H1 (cell line): ENCODE measurements around the gene SCP2. TPM values are rescaled to one million over a fixed set of nuclear protein-coding genes. Genes with fewer than 3 reads are reported as not detected.
"Not testable (repeated sequence)": the region's sequence is repeated elsewhere in the genome, so short reads cannot be mapped to it uniquely, and the experiment has no call there.

Source experiments
- CTCF ChIA-PET: fragments of 300-600 bp; sonication (Branson Sonifier 250); formaldehyde crosslinking; loops from one replicate; lab custom pipeline; 2021; ENCODE audit not compliant: partially characterized antibody; lab: Charles Lee
- POLR2A ChIA-PET: fragments of 300-600 bp; sonication (Branson Sonifier 250); formaldehyde crosslinking; loops from one replicate; lab custom pipeline; 2021; ENCODE audit warnings: inconsistent platforms; ENCODE audit not compliant: partially characterized antibody; lab: Charles Lee
- DNase-seq, 2 experiments: peaks; one replicate each; pipeline versions ENCODE4 v3.0.0 to v3.0.0-alpha.2; 2010 to 2022; ENCODE audit warnings: low spot score in 2 of 2, low read depth in 1 of 2, mixed read lengths in 1 of 2
- FAIRE-seq: peaks from 2 replicates; lab custom pipeline; 2011; peaks lifted over from hg19 to GRCh38; lab: Jason Lieb, UNC
- H2AFZ ChIP-seq: 2 replicates; pipeline ENCODE4 v1.8.1; 2012; ENCODE audit warnings: low read length, inconsistent platforms
- H2AK5ac ChIP-seq: 2 replicates; pipeline ENCODE4 v1.6.1; 2013; ENCODE audit warnings: low read depth, low read length
- H2BK120ac ChIP-seq: replicated peaks from 2 replicates; pipeline ENCODE3; 2013; ENCODE audit warnings: low read depth, low read length, inconsistent platforms
- H2BK12ac ChIP-seq: 2 replicates; pipeline ENCODE4 v1.6.1; 2013; ENCODE audit warnings: low read depth, low read length
- H2BK15ac ChIP-seq: 2 replicates; pipeline ENCODE4 v1.6.1; 2013; ENCODE audit warnings: low read length
- H2BK20ac ChIP-seq: 2 replicates; pipeline ENCODE4 v1.6.1; 2013; ENCODE audit warnings: low read length
- H2BK5ac ChIP-seq: 2 replicates; pipeline ENCODE4 v1.6.1; 2013; ENCODE audit warnings: low read depth, low read length
- H3K14ac ChIP-seq: 2 replicates; pipeline ENCODE4 v1.6.1; 2013; ENCODE audit warnings: inconsistent platforms; ENCODE audit not compliant: insufficient read length
- H3K18ac ChIP-seq: 2 replicates; pipeline ENCODE4 v1.6.1; 2013; ENCODE audit warnings: low read length; ENCODE audit errors: extremely low read depth
- H3K23ac ChIP-seq: 2 replicates; pipeline ENCODE4 v1.6.1; 2013; ENCODE audit warnings: inconsistent platforms; ENCODE audit not compliant: insufficient read length
- H3K23me2 ChIP-seq: 2 replicates; pipeline ENCODE4 v1.6.1; 2013; ENCODE audit warnings: low read depth, low read length
- H3K27ac ChIP-seq: 2 replicates; pipeline ENCODE4 v1.6.1; 2011; ENCODE audit warnings: low read depth, low read length, inconsistent platforms
- H3K27me3 ChIP-seq, 4 experiments: replicated peaks in 1 of 4; 1 replicate in 1 of 4; 2 replicates in 3 of 4; pipeline versions ENCODE4 v1.6.1 to v1.8.1; 2011 to 2013; ENCODE audit warnings: low read length in 3 of 4, mild to moderate bottlenecking in 3 of 4, inconsistent platforms in 2 of 4, mixed read lengths in 2 of 4, moderate library complexity in 1 of 4; ENCODE audit not compliant: control insufficient read depth in 3 of 4, insufficient read depth in 3 of 4; ENCODE audit errors: extremely low read depth in 1 of 4
- H3K36me3 ChIP-seq, 4 experiments: 2 replicates each; pipeline versions ENCODE4 v1.6.1 to v1.8.1; 2011 to 2013; ENCODE audit warnings: mild to moderate bottlenecking in 4 of 4, low read length in 3 of 4, moderate library complexity in 2 of 4, control low read depth in 1 of 4, inconsistent platforms in 1 of 4; ENCODE audit not compliant: insufficient read depth in 4 of 4, control insufficient read depth in 2 of 4
- H3K4ac ChIP-seq: replicated peaks from 2 replicates; pipeline ENCODE3; 2013; ENCODE audit warnings: low read length, low read depth, mixed read lengths, inconsistent platforms; ENCODE audit not compliant: insufficient read length
- H3K4me1 ChIP-seq, 4 experiments: replicated peaks in 1 of 4; 1 replicate in 1 of 4; 2 replicates in 3 of 4; pipeline versions ENCODE4 v1.6.1 to v1.8.1; 2011 to 2013; ENCODE audit warnings: low read length in 3 of 4, inconsistent platforms in 2 of 4, mixed read lengths in 1 of 4; ENCODE audit not compliant: insufficient read depth in 4 of 4, control insufficient read depth in 3 of 4
- H3K4me2 ChIP-seq, 2 experiments: 2 replicates each; pipeline versions ENCODE4 v1.6.1 to v1.8.1; 2011 to 2013; ENCODE audit warnings: low read depth in 2 of 2, low read length in 2 of 2, control low read depth in 1 of 2, inconsistent platforms in 1 of 2, mild to moderate bottlenecking in 1 of 2; ENCODE audit not compliant: insufficient read depth in 1 of 2
- H3K4me3 ChIP-seq, 4 experiments: fragments of 200-600, 300-600 bp in 1 of 4; sonication (generic), shearing (Covaris generic), sonication (Bioruptor Twin) in 1 of 4; 2 replicates each; pipeline versions ENCODE4 v1.5.1 to v1.8.1; 2011 to 2016; ENCODE audit warnings: low read length in 4 of 4, low read depth in 3 of 4, control low read depth in 2 of 4, inconsistent platforms in 2 of 4, mild to moderate bottlenecking in 2 of 4, mixed read lengths in 1 of 4, moderate library complexity in 1 of 4; ENCODE audit not compliant: insufficient read depth in 2 of 4; ENCODE audit errors: extremely low read depth in 1 of 4
- H3K56ac ChIP-seq: replicated peaks from 2 replicates; pipeline ENCODE3; 2013; ENCODE audit warnings: low read depth, mild to moderate bottlenecking, mixed read lengths, low read length, inconsistent platforms; ENCODE audit not compliant: insufficient read length
- H3K79me1 ChIP-seq: 2 replicates; pipeline ENCODE4 v1.6.1; 2013; ENCODE audit warnings: low read depth, low read length, control low read depth
- H3K79me2 ChIP-seq, 2 experiments: 2 replicates each; pipeline versions ENCODE4 v1.6.1 to v1.8.1; 2012 to 2013; ENCODE audit warnings: low read length in 2 of 2, mild to moderate bottlenecking in 2 of 2, inconsistent platforms in 1 of 2; ENCODE audit not compliant: insufficient read depth in 2 of 2, control insufficient read depth in 1 of 2
- H3K9ac ChIP-seq, 4 experiments: replicated peaks in 1 of 4; 1 replicate in 1 of 4; 2 replicates in 3 of 4; pipeline versions ENCODE4 v1.6.1 to v1.8.1; 2011 to 2013; ENCODE audit warnings: low read depth in 3 of 4, low read length in 3 of 4, control low read depth in 2 of 4, mild to moderate bottlenecking in 2 of 4, moderate library complexity in 2 of 4, inconsistent platforms in 1 of 4; ENCODE audit errors: extremely low read depth in 1 of 4
- H3K9me3 ChIP-seq, 2 experiments: 2 replicates each; pipeline versions ENCODE4 v1.6.1 to v1.8.1; 2012 to 2013; ENCODE audit warnings: mild to moderate bottlenecking in 2 of 2, moderate library complexity in 2 of 2, control low read depth in 1 of 2, inconsistent platforms in 1 of 2, low read depth in 1 of 2, low read length in 1 of 2, mixed read lengths in 1 of 2; ENCODE audit not compliant: insufficient read depth in 2 of 2
- H4K20me1 ChIP-seq, 2 experiments: replicated peaks in 1 of 2; 2 replicates each; pipeline versions ENCODE3 to v1.8.1; 2011 to 2013; ENCODE audit warnings: inconsistent platforms in 2 of 2, low read length in 2 of 2, mild to moderate bottlenecking in 1 of 2; ENCODE audit not compliant: insufficient read depth in 2 of 2, control insufficient read depth in 1 of 2
- H4K5ac ChIP-seq: 2 replicates; pipeline ENCODE4 v1.6.1; 2013; ENCODE audit warnings: low read length, low read depth, mixed read lengths, inconsistent platforms; ENCODE audit not compliant: insufficient read length
- H4K8ac ChIP-seq: 2 replicates; pipeline ENCODE4 v1.8.0; 2013; ENCODE audit warnings: mild to moderate bottlenecking, moderate library complexity, low read length, inconsistent platforms; ENCODE audit not compliant: insufficient read depth; ENCODE audit errors: extremely low read depth
- H4K91ac ChIP-seq: replicated peaks from 2 replicates; pipeline ENCODE3; 2013; ENCODE audit warnings: low read length, mixed read lengths, inconsistent platforms; ENCODE audit not compliant: insufficient read length
- polyA plus RNA-seq, 7 experiments: library from polyadenylated mRNA; depleted of rRNA in 3 of 7; stranded (reverse) in 5 of 7; unstranded in 2 of 7; fragments of >200 nt in 5 of 7; fragments of 200-250 nt in 2 of 7; gene quantifications; 1 replicate in 5 of 7; 2 replicates in 1 of 7; 4 replicates in 1 of 7; pipeline versions ENCODE4 v1.2.1 to v1.2.3, GENCODE V29; 2011 to 2013; ENCODE audit warnings: missing spikeins in 2 of 7, mixed read lengths in 2 of 7
- total RNA-seq: library from RNA; stranded (reverse); fragmentation: NEBNext Ultra II Directional; extraction: Animal tissue kit (Norgen Biotek cat#: 25700); gene quantifications from 2 replicates; pipeline ENCODE4 v1.2.1, GENCODE V29; 2021

Gene SCP2
- total and polyA plus RNA-seq, 2 of the 8 experiments (the other 6 are each of a cell fraction or from before 2014, with no cell fraction given), result 20.9 to 54.3 TPM

- H3K23ac ChIP-seq, H4K8ac ChIP-seq, H2AK5ac ChIP-seq, CTCF ChIA-PET, H3K27ac ChIP-seq, H3K9ac ChIP-seq, H2BK120ac ChIP-seq, H3K4me1 ChIP-seq, H4K5ac ChIP-seq, H3K36me3 ChIP-seq, H3K4me3 ChIP-seq, H4K91ac ChIP-seq, H2AFZ ChIP-seq, H3K9me3 ChIP-seq, H2BK12ac ChIP-seq, H3K4me2 ChIP-seq, H3K79me1 ChIP-seq, H3K23me2 ChIP-seq, H4K20me1 ChIP-seq, H3K56ac ChIP-seq, H3K18ac ChIP-seq, H2BK20ac ChIP-seq, H3K14ac ChIP-seq, H3K79me2 ChIP-seq, H3K27me3 ChIP-seq, H2BK5ac ChIP-seq, H2BK15ac ChIP-seq, DNase-seq, FAIRE-seq, H3K4ac ChIP-seq, POLR2A ChIA-PET: not testable (repeated sequence)
Observed at GRCh38 chr1:52949602-52950001, 22.5 kb downstream of the SCP2 start.
